Kidney glomerular epithelial cell (primary cell): ENCODE data around the gene XAB2.

ENCODE experiments used
- DNase-seq: peaks from one replicate; lab custom pipeline; 2025; lab: John Stamatoyannopoulos, UW

XAB2 gene

DNA sequence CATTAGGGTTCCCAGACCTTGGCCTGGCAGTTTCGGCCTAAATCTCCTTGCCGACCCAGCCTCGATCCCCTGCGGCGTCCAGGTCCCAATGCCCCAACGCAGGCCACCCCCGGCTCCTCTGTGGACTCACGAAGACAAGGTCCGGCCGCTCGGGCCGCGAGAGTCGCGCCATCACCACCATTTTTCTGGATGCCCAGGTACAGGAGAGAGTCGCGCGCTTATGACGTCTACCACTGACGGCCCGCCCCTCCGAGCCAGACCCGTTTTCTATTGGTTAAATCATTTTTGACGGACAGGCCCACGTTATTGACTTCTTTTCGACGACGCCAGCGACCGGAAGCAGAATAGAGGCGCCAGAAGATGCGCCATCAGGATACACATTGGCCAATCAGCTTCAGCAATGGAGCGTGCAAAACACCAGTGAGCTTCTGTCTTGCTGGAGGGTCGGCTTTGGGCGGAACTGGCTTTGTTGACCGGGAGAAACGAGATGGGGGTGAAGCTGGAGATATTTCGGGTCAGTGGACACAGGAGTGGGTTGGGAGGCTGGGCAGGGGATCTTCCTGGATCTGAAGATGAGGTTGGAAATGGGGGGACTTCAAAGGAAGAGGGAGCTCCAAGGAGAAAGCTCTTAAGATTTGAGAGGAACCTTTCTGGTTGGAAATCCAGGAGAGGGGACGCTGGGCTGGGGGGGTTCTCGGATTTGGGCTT lies at the start of gene XAB2, which contains the start of gene PET100:
TSS of gene XAB2 (minus strand) at position 199 of the 708 bp plus-strand sequence. CDS start at position 181, 18 bp downstream.
TSS of gene PET100 (plus strand) at position 447 of the 708 bp plus-strand sequence. CDS start at position 488, 41 bp downstream.
- DNase-seq: peak; percentile 99

- no peak for DNase-seq
These were observed 48.4 kb upstream of the XAB2 start for GRCh38 chr19:7677669-7678311.

DNA sequence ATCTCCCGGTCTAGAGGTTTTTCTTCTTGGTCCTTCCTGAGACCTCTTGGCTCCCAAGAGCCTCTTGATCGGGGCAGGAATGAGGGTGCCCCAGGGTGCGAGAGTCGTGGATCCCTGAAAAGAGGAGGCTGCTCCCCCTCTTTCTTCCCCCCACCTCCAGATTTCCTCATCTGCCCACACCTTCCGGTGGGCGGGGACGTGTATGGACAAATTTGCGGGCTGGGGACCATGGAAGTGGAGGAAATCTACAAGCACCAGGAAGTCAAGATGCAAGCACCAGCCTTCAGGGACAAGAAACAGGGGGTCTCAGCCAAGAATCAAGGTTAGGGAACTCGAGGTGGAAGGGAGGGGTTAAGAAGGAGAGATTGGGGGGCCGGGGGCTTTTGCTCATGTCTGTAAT lies 47.5 kb upstream of the XAB2 start, which contains the start of gene MCEMP1:
TSS of gene MCEMP1 (plus strand) at position 237 of the 400 bp plus-strand sequence. CDS start at position 268, 31 bp downstream.
- DNase-seq: no peak

- DNase-seq: no peak
These were observed 47.0 kb upstream of the XAB2 start for GRCh38 chr19:7676376-7676775.

DNA sequence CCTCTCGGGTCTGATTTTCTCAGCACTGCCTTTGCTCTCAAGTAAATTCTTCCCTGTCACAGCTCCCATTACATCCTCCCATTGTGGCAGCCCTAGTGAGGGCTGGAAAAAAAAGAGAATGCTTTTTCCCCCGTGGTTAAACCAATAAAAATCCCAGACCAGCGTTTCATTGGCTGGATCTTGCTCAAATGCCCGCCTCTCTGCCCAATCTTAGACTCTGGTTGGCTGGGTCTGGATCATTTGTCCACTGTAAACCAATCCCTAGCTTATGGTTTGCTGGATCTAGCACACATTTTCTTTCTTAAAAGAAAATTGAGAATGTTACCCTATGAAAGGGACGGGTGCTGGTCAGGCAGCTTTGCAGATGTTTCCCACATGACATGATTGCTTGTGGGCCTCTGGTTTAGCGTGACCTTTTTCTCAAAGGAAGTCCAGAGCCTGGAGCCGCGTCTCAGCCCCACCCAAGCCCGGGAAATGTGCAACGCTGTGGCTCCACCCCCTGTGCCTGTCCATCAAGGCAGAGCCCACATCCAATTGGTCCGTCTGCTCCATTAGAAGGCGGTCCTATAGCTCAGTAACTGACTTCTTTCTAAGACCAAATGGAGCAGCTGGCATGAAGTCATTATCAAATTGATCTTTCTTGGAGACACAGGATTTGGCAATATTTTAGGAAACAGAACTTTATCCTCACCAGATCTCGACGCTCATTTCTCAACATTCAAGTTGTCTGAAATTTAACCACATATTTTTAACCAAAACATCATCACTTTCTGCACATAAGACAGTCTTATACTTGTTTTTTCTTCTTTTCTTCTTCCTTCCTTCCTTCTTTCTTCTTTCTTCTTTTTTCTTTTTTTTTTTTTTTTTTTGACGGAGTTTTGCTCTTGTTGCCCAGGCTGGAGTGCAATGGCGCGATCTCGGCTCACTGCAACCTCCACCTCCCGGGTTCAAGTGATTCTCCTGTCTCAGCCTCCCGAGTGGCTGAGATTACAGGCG lies 45.0 kb upstream of the XAB2 start:
- DNase-seq: no peak

DNA sequence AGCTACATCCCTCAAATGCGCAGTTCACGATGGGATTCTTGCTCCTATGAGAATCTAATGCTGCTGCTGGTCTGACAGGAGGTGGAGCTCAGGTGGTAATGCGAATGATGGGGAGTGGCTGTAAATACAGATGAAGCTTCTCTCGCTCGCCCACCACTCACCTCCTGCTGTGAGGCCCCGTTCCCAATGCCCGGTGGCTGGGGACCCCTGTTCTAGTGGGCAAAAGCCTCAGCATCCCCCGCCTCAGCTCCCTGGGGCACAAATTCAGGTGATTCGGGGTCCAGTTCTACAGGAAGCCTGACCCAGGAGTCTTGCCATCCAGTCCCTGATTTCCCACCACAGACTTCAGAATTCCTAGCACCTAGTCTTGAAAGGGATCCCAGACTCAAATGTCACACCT lies 43.2 kb upstream of the XAB2 start:
- DNase-seq: no peak

- no peak for DNase-seq
These were observed 41.4 kb upstream of the XAB2 start for GRCh38 chr19:7670790-7671189.

GRCh38 chr19:7670150-7670783 lies 40.9 kb upstream of the XAB2 start:
- no peak for DNase-seq

DNA sequence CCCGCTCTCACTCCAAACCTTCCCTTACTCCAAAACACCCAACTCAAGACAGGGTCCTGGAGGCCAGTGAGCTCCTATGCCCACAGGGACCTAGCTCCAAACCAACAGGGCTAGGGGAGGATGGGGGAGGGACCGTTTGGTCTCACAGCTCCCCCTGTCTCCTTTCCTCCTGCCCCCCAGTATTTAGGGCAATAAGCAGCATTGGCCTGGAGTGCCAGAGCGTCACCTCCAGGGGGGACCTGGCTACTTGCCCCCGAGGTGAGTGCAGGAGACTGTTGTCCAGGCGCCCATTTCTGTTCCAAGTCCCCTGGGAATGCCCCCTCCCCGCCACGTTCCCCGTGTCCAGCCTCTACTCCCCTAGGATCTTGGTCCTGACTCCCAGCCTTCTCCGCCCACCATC lies 40.3 kb upstream of the XAB2 start:
- no peak for DNase-seq

GRCh38 chr19:7668842-7669241 lies 39.5 kb upstream of the XAB2 start, which contains the start of gene RETN:
Gene RETN (plus strand): TSS chr19:7669049. CDS start chr19:7669327, 278 bp downstream.
- DNase-seq: no peak

DNA sequence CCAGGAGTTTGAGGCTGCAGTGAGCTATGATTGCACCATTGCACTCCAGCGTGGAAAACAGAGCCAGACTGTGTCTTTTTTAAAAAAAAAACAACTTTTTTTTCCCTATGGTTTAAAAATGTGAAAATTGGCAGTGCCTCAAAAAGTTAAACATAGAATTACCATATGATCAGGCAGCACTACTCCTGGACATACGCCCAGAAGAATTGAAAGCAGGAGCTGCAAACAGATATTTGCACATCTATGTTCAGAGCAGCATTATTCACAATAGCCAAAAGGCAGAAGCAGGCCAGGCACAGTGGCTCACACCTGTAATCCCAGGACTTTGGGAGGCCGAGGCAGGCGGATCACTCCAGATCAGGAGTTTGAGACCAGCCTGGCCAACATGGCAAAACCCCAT lies 35.7 kb upstream of the XAB2 start:
- no peak for DNase-seq

DNA sequence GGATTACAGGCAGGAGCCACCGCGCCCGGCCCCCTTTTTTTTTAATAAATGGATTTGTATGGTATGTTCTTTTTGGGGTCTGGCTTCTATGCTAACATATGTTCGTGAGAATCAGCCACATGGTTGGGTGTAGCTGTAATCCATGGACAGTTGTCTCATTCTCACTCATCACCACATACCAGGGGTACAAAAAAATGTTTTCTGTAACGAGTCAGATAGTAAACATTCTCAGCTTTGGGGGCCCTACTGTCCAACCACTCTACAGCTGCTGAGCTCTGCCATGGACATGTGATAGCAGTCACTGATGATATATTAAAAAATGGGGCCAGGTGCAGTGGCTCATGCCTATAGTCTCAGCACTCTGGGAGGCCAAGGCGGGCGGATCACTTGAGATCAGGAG lies 34.4 kb upstream of the XAB2 start:
- no peak for DNase-seq

DNA sequence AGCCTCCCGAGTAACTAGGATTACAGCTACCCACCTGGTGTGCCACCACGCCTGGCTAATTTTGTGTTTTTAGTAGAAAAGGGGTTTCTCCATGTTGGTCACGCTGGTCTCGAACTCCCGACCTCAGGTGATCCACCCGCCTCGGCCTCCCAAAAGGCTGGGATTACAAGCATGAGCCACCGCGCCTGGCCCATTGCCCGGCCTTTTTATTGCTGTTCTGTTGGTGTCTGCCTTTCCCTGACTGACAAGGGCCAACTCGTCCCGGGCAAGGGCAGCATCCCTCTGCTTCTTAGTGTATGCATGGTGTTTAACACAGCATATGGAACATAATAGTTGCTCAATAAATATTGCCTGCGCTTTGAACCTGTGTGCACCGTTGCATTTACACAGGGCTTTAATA lies 33.3 kb upstream of the XAB2 start:
- no peak for DNase-seq

DNA sequence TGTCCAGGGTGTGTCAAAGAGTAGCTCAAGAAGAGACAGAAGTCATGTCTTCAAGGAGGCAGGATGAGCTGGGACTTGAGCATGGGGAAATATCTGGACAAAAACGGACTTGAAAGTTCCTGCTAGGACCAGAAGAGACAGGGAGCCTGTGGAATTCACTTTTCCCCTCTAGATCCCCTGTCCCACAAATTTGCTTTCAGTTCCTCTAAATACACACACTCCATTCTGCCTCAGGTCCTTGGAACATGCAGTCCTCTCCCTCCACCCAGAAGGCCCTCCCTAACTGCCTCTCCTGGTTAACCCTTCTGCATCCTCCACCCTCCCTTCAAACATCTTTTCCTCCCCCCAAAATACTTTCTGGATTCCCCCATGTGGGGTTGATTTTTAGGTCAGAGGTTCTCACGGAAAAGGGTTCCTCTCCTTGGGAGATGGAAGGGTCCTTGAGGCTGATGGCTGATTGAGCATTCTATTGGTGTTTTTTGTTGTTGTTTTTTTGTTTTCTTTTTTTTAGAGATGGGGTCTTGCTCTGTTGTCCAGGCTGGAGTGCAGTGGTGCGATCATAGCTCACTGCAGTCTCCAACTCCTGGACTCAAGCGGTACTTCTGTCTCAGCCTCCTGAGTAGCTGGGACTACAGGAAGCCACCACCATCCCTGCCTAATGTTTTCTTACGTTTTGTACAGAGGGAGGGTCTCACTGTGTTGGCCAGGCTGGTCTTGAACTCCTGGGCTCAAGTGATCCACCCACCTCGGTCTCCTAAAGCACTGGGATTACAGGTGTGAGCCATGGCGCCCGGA lies 32.6 kb upstream of the XAB2 start:
- DNase-seq: no peak

DNA sequence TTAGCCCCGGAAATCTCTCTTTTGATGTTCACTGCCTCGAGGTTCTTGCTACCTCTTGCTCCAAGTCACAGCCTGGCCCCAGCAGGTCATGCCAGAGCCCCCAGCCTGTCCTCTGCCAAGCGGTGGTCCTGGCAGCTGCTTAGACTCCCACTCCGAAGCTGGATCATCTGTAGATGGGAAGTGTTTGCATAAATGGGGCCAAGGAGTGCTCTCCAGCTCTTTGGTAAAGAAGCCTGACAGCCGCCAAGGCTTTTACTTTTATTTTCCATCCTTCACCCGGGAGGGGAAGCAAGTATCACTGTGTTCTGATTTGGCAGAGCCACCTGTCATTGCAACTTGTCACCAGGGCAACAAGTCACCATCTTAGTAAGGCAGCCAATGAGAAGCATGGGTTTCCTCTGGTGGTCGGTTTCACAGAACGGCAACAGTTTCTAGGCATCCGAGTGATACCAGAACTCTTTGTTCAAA lies 28.9 kb upstream of the XAB2 start:
- no peak for DNase-seq

GRCh38 chr19:7657131-7657751 lies 27.9 kb upstream of the XAB2 start:
- DNase-seq: no peak

GRCh38 chr19:7655581-7655980 lies 26.2 kb upstream of the XAB2 start:
- no peak for DNase-seq

- no peak for DNase-seq
These were observed 25.1 kb upstream of the XAB2 start for GRCh38 chr19:7654401-7654800.

- DNase-seq: peak; percentile 57
These were observed 22.8 kb upstream of the XAB2 start for GRCh38 chr19:7652061-7652641.

DNA sequence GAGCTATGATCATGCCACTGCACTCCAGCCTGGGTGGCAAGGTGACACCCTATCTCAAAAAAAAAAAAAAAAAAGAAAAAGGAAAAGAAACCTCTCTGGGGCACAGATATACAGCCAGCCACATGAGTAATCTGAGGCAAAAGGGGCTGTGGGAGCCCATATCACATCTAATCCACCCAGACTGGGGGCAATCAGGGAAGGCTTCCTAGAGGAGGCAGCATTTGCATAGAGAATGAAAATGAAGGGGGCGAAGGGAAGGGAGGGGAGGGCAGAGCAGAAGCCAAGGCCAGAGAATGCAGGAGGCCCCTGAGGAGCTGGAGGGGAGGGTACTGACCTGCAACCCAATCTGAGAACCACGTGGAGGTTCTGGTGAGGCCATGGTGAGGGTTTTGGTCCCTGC lies 20.8 kb upstream of the XAB2 start:
- DNase-seq: no peak
